ENCODE results near the gene RPS6KL1.

Gene RPS6KL1

GRCh38 chr14:74881431-74882102 lies 41.5 kb downstream of the RPS6KL1 start, which contains the start of gene DLST:
TSS of gene DLST (plus strand) at chr14:74881916. CDS start at chr14:74881954, 38 bp downstream.
- DNase-seq, result peak; percentile 88

GRCh38 chr14:74879427-74880182 lies 43.5 kb downstream of the RPS6KL1 start:
- DNase-seq, result no peak

- DNase-seq, result peak; percentile 24
Measured at GRCh38 chr14:74875941-74876913, 46.8 kb downstream of the RPS6KL1 start, which contains the start of gene PROX2. TSS of gene PROX2 (minus strand) at chr14:74876145. CDS start at chr14:74863834, 12,311 bp downstream.

GRCh38 chr14:74875204-74875603 lies 47.9 kb downstream of the RPS6KL1 start:
- no peak for DNase-seq

GRCh38 chr14:74871819-74872218 lies 51.2 kb downstream of the RPS6KL1 start:
- DNase-seq, result no peak

GRCh38 chr14:74868739-74869138 lies 54.3 kb downstream of the RPS6KL1 start:
- DNase-seq, result no peak

GRCh38 chr14:74867673-74868072 lies 55.4 kb downstream of the RPS6KL1 start:
- DNase-seq, result peak; percentile 47

GRCh38 chr14:74866708-74867389 lies 56.2 kb downstream of the RPS6KL1 start:
- DNase-seq, result no peak

- DNase-seq, result no peak
Measured at GRCh38 chr14:74865156-74865555, 57.9 kb downstream of the RPS6KL1 start.

- no peak for DNase-seq
Measured at GRCh38 chr14:74864198-74864597, 58.9 kb downstream of the RPS6KL1 start.

- DNase-seq, result no peak
Measured at GRCh38 chr14:74863274-74863673, 59.8 kb downstream of the RPS6KL1 start.

- no peak for DNase-seq
Measured at GRCh38 chr14:74861734-74862090, 61.3 kb downstream of the RPS6KL1 start.

GRCh38 chr14:74860899-74861733 lies 61.9 kb downstream of the RPS6KL1 start:
- peak; percentile 89 for DNase-seq

- DNase-seq, result no peak
Measured at GRCh38 chr14:74859757-74860552, 63.1 kb downstream of the RPS6KL1 start.

GRCh38 chr14:74858022-74858421 lies 65.0 kb downstream of the RPS6KL1 start:
- DNase-seq, result no peak

- DNase-seq, result no peak
Measured at GRCh38 chr14:74856366-74856765, 66.7 kb downstream of the RPS6KL1 start.

- no peak for DNase-seq
Measured at GRCh38 chr14:74855945-74856344, 67.1 kb downstream of the RPS6KL1 start.

GRCh38 chr14:74855021-74855420 lies 68.0 kb downstream of the RPS6KL1 start:
- no peak for DNase-seq
